Measurements from ENCODE around the gene DHX35. TPM values are rescaled to one million over a fixed set of nuclear protein-coding genes. Genes with fewer than 3 reads are reported as not detected.

DHX35 gene
- total and polyA plus RNA-seq, 2 of the 13 experiments (the other 11 are each of a cell fraction or from before 2014, with no cell fraction given) = 25.8 to 28.7 TPM

DNA sequence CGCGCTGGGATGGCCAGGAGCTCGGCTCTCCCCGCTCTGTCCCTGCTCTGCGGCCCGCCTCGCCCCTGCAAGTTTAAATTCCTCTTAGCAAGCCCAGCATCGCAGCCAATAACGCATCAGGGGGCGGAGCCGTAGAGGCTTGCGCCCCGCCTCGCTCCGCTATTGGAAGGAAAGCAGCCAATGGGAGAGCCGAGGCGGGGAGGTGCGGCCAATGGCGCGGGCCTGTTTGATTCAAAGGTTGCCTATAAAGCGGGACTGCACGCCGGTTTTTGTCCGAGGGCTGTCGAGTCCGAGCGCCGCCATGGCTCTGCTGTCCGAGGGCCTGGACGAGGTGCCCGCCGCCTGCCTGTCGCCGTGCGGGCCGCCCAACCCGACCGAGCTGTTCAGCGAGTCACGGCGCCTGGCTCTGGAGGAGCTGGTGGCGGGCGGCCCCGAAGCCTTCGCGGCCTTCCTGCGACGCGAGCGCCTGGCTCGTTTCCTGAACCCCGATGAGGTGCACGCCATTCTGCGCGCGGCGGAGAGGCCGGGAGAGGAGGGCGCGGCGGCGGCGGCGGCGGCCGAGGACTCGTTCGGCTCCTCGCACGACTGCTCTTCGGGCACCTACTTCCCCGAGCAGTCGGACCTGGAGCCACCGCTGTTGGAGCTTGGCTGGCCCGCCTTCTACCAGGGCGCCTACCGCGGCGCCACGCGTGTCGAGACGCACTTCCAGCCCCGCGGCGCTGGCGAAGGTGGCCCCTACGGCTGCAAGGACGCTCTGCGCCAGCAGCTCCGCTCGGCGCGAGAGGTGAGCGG, 35.8 kb upstream of the DHX35 start, which contains the start of gene FAM83D (continued):
- TF ChIP-seq, protein P1, sequence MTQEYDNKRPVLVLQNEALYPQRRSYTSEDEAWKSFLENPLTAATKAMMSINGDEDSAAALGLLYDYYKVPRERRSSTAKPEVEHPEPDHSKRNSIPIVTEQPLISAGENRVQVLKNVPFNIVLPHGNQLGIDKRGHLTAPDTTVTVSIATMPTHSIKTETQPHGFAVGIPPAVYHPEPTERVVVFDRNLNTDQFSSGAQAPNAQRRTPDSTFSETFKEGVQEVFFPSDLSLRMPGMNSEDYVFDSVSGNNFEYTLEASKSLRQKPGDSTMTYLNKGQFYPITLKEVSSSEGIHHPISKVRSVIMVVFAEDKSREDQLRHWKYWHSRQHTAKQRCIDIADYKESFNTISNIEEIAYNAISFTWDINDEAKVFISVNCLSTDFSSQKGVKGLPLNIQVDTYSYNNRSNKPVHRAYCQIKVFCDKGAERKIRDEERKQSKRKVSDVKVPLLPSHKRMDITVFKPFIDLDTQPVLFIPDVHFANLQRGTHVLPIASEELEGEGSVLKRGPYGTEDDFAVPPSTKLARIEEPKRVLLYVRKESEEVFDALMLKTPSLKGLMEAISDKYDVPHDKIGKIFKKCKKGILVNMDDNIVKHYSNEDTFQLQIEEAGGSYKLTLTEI (CRISPR knock-in tag; conservative IDR thresholded peaks at IDR 0.05) = no peak
- TF ChIP-seq, protein P2, sequence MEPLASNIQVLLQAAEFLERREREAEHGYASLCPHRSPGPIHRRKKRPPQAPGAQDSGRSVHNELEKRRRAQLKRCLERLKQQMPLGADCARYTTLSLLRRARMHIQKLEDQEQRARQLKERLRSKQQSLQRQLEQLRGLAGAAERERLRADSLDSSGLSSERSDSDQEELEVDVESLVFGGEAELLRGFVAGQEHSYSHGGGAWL (CRISPR knock-in tag; IDR thresholded peaks at IDR 0.05) = peak; percentile 94
- TF ChIP-seq ZMYM2 (CRISPR knock-in tag; IDR thresholded peaks at IDR 0.05) (peak; percentile 100), DR1 (CRISPR knock-in tag; IDR thresholded peaks at IDR 0.05) (peak; percentile 99), TOE1 (CRISPR knock-in tag; IDR thresholded peaks at IDR 0.05) (0 out of 2 replicates have a peak, but pooled peaks have one; percentile 51), SUZ12 (IDR thresholded peaks at IDR 0.05; ENCODE audit: low read depth, low read length) (no peak), ZNF775 (CRISPR knock-in tag; IDR thresholded peaks at IDR 0.05; ENCODE audit: borderline replicate concordance) (peak; percentile 72), ZNF563 (CRISPR knock-in tag; IDR thresholded peaks at IDR 0.05) (peak; percentile 90), HHEX (CRISPR knock-in tag; IDR thresholded peaks at IDR 0.05) (no peak), FOXO1 (CRISPR knock-in tag; IDR thresholded peaks at IDR 0.05) (peak; percentile 67; the same call in 1 of the 2 replicates), TAF15 (IDR thresholded peaks at IDR 0.05; ENCODE audit: low read depth, low read length, poor library complexity, severe bottlenecking) (peak; percentile 94), ZBTB21 (CRISPR knock-in tag; IDR thresholded peaks at IDR 0.05) (no peak), CBX1 (IDR thresholded peaks at IDR 0.05; ENCODE audit: low read depth) (no peak), TBP (CRISPR knock-in tag; IDR thresholded peaks at IDR 0.05) (no peak; the same call in 1 of the 2 replicates), NFE2 (CRISPR knock-in tag; IDR thresholded peaks at IDR 0.05) (no peak), ZNF253 (CRISPR knock-in tag; IDR thresholded peaks at IDR 0.05; ENCODE audit: borderline replicate concordance) (peak; percentile 97)
- TF ChIP-seq, protein P3, sequence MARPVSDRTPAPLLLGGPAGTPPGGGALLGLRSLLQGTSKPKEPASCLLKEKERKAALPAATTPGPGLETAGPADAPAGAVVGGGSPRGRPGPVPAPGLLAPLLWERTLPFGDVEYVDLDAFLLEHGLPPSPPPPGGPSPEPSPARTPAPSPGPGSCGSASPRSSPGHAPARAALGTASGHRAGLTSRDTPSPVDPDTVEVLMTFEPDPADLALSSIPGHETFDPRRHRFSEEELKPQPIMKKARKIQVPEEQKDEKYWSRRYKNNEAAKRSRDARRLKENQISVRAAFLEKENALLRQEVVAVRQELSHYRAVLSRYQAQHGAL (CRISPR knock-in tag; IDR thresholded peaks at IDR 0.05; ENCODE audit: not compliant biosample characterization) = peak; percentile 94
- TF ChIP-seq, protein P4, sequence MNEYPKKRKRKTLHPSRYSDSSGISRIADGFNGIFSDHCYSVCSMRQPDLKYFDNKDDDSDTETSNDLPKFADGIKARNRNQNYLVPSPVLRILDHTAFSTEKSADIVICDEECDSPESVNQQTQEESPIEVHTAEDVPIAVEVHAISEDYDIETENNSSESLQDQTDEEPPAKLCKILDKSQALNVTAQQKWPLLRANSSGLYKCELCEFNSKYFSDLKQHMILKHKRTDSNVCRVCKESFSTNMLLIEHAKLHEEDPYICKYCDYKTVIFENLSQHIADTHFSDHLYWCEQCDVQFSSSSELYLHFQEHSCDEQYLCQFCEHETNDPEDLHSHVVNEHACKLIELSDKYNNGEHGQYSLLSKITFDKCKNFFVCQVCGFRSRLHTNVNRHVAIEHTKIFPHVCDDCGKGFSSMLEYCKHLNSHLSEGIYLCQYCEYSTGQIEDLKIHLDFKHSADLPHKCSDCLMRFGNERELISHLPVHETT (CRISPR knock-in tag; conservative IDR thresholded peaks at IDR 0.05) = peak; percentile 55; the same call in 1 of the 2 replicates
- TF ChIP-seq, protein P5, sequence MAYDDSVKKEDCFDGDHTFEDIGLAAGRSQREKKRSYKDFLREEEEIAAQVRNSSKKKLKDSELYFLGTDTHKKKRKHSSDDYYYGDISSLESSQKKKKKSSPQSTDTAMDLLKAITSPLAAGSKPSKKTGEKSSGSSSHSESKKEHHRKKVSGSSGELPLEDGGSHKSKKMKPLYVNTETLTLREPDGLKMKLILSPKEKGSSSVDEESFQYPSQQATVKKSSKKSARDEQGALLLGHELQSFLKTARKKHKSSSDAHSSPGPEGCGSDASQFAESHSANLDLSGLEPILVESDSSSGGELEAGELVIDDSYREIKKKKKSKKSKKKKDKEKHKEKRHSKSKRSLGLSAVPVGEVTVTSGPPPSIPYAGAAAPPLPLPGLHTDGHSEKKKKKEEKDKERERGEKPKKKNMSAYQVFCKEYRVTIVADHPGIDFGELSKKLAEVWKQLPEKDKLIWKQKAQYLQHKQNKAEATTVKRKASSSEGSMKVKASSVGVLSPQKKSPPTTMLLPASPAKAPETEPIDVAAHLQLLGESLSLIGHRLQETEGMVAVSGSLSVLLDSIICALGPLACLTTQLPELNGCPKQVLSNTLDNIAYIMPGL (CRISPR knock-in tag; IDR thresholded peaks at IDR 0.05; ENCODE audit: borderline replicate concordance in 1 of 2, low read depth in 1 of 2) = peak; percentile 12 to 96
- TF ChIP-seq, protein P6, sequence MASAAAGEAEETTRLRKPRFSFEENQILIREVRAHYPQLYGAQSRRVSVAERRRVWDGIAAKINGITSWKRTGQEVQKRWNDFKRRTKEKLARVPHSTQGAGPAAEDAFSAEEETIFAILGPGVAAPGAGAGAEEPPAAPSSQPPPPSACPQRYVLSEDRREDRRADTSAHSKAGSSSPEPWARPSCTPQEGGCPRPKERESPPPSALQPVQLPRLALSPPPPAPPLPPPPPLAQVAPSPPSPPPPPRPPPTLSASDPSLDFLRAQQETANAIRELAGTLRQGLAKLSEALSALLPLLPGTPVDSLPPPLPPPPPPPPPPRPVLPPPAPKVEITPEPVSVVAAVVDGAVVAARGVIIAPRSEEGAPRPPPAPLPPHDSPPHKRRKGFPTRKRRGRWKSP (CRISPR knock-in tag; IDR thresholded peaks at IDR 0.05) = peak; percentile 97
- TF ChIP-seq, protein P7, sequence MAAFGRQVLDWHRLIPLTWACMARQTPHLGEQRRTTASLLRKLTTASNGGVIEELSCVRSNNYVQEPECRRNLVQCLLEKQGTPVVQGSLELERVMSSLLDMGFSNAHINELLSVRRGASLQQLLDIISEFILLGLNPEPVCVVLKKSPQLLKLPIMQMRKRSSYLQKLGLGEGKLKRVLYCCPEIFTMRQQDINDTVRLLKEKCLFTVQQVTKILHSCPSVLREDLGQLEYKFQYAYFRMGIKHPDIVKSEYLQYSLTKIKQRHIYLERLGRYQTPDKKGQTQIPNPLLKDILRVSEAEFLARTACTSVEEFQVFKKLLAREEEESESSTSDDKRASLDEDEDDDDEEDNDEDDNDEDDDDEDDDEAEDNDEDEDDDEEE (CRISPR knock-in tag; IDR thresholded peaks at IDR 0.05) = peak; percentile 89

Data from HepG2 (cell line).